Activated CD8-positive, alpha-beta memory T cell treated with anti-CD3 and anti-CD28 coated beads for 24 hours (primary cell): ENCODE results near the gene ETV1.

Experiments
- DNase-seq: peaks from one replicate; pipeline ENCODE4 v3.0.0-alpha.2; 2020

ETV1 gene

DNA sequence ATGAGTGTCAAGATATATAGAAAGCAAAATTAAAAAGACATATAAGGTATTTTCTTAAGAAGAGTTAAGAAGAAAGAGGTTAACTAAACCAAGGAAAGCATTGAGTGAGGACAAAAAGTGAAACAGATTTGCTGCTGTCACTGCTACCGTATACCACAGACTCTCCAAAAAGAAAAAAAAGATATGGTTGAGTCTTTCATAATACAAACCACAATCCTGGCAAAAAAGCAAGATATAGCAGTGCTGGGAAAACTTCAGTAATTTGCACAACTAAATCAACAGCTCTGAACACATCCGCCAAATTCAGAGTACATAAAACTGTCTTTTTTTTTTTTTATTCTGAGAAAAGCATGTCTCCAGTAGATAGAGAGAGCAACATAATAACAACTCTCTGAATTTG lies 114.7 kb downstream of the ETV1 start:
- no peak for DNase-seq

DNA sequence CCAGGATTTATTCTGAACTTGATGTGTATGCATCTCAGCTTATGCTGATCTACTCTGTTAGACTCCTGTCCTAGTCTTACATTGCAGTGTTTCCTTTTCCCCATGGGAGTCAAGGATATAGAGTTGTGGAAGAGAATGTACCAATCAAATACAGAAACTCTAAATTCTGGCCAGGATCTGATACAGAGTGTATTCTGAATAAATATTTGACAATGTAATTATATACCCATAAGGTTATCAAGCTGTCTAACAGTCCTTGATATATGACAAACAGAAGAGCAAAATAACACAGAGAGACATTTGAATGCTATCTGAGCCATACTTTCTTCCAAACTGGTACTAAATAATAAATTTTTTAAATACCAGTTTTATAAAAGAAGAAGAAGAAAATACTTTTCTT lies 116.8 kb downstream of the ETV1 start:
- no peak for DNase-seq

DNA sequence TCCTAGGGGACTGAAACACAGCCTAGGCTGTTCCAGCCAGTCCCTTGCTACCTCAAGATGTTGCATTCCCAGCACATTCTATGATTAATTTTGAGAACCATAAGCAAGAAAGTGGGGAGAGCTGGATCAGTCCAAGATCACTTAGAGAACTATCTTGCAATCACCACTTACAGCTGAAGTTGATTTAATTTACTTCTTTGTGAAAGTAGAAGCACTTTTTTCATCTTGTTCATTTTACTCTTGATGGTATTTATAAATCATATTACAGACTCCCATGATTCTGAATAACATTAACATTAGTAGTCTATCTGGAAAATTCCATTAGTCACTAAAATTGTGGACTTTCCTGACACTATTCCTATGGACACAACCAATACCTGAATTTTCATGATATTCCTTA lies 118.5 kb downstream of the ETV1 start:
- no peak for DNase-seq

DNA sequence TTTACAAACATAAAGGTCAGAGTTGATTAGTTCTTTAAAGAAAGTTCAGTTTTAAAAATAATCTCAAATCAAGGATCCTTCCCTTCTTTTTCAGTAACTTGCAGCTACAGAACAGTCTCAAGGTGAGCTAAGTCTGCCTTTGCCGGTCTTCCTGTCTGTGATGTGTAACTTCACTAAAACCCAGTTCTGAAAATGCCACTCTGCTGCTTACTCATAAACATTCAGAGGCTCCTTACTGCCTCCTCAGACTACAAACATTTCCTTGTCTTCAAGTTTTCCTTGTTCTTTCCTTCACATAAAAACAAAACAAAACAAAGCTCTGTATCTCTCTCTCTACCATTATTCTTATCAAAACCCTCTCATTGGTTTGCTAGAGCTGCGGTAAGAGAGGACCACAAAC lies 128.7 kb downstream of the ETV1 start:
- DNase-seq, result no peak

DNA sequence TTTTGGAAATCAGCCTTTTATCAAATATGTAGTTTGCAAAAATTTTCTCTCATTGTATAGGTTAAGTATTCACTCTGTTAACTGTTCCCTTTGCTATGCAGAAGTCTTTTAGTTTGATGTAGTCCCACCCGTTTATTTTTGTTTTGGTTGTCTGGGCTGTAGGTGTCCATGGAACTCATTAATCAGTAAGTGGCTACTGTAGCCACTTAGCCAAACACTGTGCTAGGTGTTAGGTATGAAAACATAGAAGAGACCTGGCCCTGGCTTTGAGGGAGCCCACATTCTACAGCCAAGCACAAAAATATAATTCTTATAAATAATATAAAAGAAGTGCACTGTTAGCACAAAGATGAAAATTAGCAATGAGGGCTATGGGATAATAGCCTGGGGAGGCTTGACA lies 133.5 kb downstream of the ETV1 start:
- DNase-seq, result no peak

DNA sequence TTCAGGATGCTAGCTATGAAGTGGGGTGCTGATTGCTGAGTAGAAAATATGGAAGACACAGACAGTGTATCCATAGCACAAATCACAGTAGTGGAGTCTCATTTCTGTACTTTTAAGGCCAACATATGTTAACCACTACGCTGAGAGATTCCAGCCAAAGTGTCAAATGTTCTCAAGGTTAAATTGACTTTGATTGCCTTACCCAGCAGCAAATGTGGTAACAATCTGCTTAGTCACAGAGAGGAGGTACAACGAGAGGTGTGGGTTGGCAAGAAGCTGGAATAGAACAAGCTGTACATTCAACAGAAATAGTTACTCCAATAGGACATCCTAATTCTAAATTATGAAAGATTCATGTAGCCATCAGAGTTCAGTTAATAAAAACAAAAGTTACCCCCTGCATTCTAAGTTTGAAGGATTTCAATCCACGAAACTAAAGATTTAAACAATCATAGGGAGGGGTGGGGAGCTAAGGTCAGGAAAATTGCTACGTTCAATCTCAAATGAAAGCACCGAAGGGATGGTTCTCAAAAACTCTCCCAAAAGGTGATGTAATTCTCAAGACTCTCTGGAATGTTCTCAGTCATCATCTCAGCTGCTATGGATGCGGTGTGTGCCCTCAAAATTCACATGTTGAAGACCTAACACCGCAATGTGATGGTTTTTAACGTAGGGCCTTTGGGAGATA lies 137.0 kb downstream of the ETV1 start:
- DNase-seq, result no peak

DNA sequence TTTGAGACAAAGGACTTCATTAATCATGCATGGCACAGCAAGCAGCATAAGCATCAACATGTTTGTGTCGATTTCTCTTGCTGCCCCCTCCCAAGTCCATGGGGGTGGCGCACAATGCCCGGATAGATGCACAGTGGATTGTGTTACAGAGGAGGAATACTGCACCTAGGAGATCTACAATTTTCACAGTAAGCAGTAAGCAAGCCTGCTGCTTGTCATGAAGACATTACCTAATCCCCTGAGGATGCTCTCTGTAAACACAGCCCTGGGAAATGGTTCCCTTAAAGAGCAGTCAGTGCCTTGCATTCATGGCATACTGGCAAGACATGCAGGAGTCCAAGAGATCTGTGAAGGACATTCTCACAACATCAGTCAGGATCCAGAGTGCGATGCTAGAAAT lies 137.7 kb downstream of the ETV1 start:
- no peak for DNase-seq

DNA sequence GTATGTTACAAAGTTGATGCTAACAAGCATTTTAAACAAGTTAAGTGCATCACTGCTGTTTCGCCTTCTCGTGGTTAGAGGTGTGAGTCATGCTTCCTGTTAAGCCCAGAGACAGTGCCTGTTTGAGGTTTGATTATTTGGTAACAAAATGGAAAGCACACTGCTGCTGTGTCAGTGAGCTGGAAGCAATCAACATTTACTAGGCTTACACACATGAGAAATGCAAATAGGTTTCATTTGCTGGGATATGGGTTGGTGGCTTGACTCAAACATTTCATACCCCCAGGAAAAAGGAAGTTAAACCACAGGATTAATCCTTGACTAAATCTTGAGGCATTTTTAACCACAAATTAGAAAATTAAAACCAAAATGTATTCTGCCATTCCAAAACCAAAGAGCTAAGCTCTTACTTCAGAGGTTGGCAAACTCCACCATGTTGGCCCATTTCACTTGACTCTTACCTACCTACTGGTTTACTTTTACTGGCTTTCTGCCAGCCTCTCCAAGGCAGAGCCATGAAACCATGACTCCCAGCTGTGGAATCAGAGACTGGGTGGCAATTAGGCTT lies 139.2 kb downstream of the ETV1 start:
- DNase-seq, result peak; percentile 59

- DNase-seq, result no peak
Observed at GRCh38 chr7:13849163-13849892, 140.1 kb downstream of the ETV1 start.

- DNase-seq, result no peak
Observed at GRCh38 chr7:13848681-13849131, 140.8 kb downstream of the ETV1 start.

- DNase-seq, result no peak
Observed at GRCh38 chr7:13846386-13846785, 143.1 kb downstream of the ETV1 start.

- no peak for DNase-seq
Observed at GRCh38 chr7:13845601-13846000, 143.9 kb downstream of the ETV1 start.

- DNase-seq, result no peak
Observed at GRCh38 chr7:13844954-13845353, 144.5 kb downstream of the ETV1 start.

GRCh38 chr7:13841284-13841683 lies 148.2 kb downstream of the ETV1 start:
- no peak for DNase-seq
